HepG2 (cell line): ENCODE data around the gene ADAMTS4. TPM values are rescaled to one million over a fixed set of nuclear protein-coding genes. Genes with fewer than 3 reads are reported as not detected.

Experiments used
- CEBPB ChIP-seq: IDR thresholded peaks from 2 replicates; pipeline ENCODE4 v1.6.1; 2011; ENCODE audit warnings: low read depth, low read length, improper control_type of control experiment, borderline replicate concordance
- EZH2 ChIP-seq: conservative IDR thresholded peaks from 2 replicates; pipeline ENCODE4 v1.6.1; 2012; ENCODE audit warnings: mild to moderate bottlenecking, low read depth, low read length, moderate library complexity
- FOXC1 ChIP-seq: sonication (generic); formaldehyde crosslinking; IDR thresholded peaks from 2 replicates; pipeline ENCODE4 v1.8.0; 2022; ENCODE audit warnings: mild to moderate bottlenecking, missing genetic modification reagents, borderline replicate concordance
- GPN1 ChIP-seq: sonication (generic); formaldehyde crosslinking; IDR thresholded peaks from 2 replicates; pipeline ENCODE4 v1.5.1; 2020; ENCODE audit warnings: missing genetic modification reagents, borderline replicate concordance
- SMAD3 ChIP-seq: sonication (generic); formaldehyde crosslinking; IDR thresholded peaks from 2 replicates; pipeline ENCODE4 v1.4.0; 2020; ENCODE audit warnings: missing genetic modification reagents
- ZFAT ChIP-seq: sonication (generic); formaldehyde crosslinking; conservative IDR thresholded peaks from 2 replicates; pipeline ENCODE4 v1.8.1; 2023; ENCODE audit warnings: missing genetic modification reagents, inconsistent platforms
- ZKSCAN8 ChIP-seq: IDR thresholded peaks from 2 replicates; pipeline ENCODE4 v1.6.1; 2016; ENCODE audit warnings: borderline replicate concordance, missing genetic modification reagents, missing compliant biosample characterization
- ZNF121 ChIP-seq: sonication (generic); formaldehyde crosslinking; IDR thresholded peaks from 2 replicates; pipeline ENCODE4 v1.5.0; 2020; ENCODE audit warnings: mild to moderate bottlenecking, missing genetic modification reagents
- ZNF224 ChIP-seq: sonication (generic); formaldehyde crosslinking; IDR thresholded peaks from 2 replicates; pipeline ENCODE4 v1.5.0; 2020; ENCODE audit warnings: mild to moderate bottlenecking, missing genetic modification reagents
- ZNF572 ChIP-seq: sonication (generic); formaldehyde crosslinking; IDR thresholded peaks from 2 replicates; pipeline ENCODE4 v1.5.1; 2020; ENCODE audit warnings: mild to moderate bottlenecking, missing genetic modification reagents
- ZNF577 ChIP-seq: sonication (generic); formaldehyde crosslinking; IDR thresholded peaks from 2 replicates; pipeline ENCODE4 v1.4.0; 2020; ENCODE audit warnings: mild to moderate bottlenecking, low read depth, missing genetic modification reagents, borderline replicate concordance
- ZSCAN12 ChIP-seq: sonication (generic); formaldehyde crosslinking; IDR thresholded peaks from 2 replicates; pipeline ENCODE4 v1.9.0; 2021; ENCODE audit warnings: mild to moderate bottlenecking, missing genetic modification reagents
- polyA plus RNA-seq, 8 experiments: library from polyadenylated mRNA; depleted of rRNA in 3 of 8; stranded (reverse) in 7 of 8; unstranded in 1 of 8; fragments of >200 nt; fragmentation: Illumina TruSeq in 4 of 8; extraction: Trizol in 4 of 8; gene quantifications; 2 replicates each; pipeline versions ENCODE4 v1.2.1 to v1.2.3, GENCODE V29; 2011 to 2016; ENCODE audit warnings: low read depth in 4 of 8, missing spikeins in 1 of 8, mixed read lengths in 1 of 8; ENCODE audit not compliant: insufficient read depth in 1 of 8
- total RNA-seq, 5 experiments: library from RNA; depleted of rRNA; stranded (reverse); fragments of >200 nt; fragmentation: Illumina TruSeq; extraction: Trizol; gene quantifications; 2 replicates each; pipeline ENCODE4 v1.2.3, GENCODE V29; 2016; ENCODE audit warnings: low read depth in 1 of 5
- TF ChIP-seq, protein P1 (sequence below): sonication (generic); formaldehyde crosslinking; IDR thresholded peaks from 2 replicates; pipeline ENCODE4 v1.8.1; 2023; ENCODE audit warnings: mild to moderate bottlenecking, moderate library complexity, missing genetic modification reagents
- TF ChIP-seq, protein P2 (sequence below), 2 experiments: sonication (generic) in 1 of 2; formaldehyde crosslinking in 1 of 2; IDR thresholded peaks; 2 replicates each; pipeline versions ENCODE4 v1.5.1 to v1.6.1; 2011 to 2020; ENCODE audit warnings: borderline replicate concordance in 1 of 2, low read depth in 1 of 2, low read length in 1 of 2, mild to moderate bottlenecking in 1 of 2, missing genetic modification reagents in 1 of 2, moderate library complexity in 1 of 2
- TF ChIP-seq, protein P3 (sequence below): IDR thresholded peaks from 2 replicates; pipeline ENCODE4 v1.6.1; 2012; ENCODE audit warnings: low read length, improper control_type of control experiment
- TF ChIP-seq, protein P4 (sequence below): IDR thresholded peaks from 2 replicates; pipeline ENCODE4 v1.6.1; 2016; ENCODE audit warnings: missing compliant biosample characterization, missing genetic modification reagents, borderline replicate concordance

The ADAMTS4 gene
- total and polyA plus RNA-seq, 2 of the 13 experiments (the other 11 are each of a cell fraction or from before 2014, with no cell fraction given), result 0.51 to 1.7 TPM

DNA sequence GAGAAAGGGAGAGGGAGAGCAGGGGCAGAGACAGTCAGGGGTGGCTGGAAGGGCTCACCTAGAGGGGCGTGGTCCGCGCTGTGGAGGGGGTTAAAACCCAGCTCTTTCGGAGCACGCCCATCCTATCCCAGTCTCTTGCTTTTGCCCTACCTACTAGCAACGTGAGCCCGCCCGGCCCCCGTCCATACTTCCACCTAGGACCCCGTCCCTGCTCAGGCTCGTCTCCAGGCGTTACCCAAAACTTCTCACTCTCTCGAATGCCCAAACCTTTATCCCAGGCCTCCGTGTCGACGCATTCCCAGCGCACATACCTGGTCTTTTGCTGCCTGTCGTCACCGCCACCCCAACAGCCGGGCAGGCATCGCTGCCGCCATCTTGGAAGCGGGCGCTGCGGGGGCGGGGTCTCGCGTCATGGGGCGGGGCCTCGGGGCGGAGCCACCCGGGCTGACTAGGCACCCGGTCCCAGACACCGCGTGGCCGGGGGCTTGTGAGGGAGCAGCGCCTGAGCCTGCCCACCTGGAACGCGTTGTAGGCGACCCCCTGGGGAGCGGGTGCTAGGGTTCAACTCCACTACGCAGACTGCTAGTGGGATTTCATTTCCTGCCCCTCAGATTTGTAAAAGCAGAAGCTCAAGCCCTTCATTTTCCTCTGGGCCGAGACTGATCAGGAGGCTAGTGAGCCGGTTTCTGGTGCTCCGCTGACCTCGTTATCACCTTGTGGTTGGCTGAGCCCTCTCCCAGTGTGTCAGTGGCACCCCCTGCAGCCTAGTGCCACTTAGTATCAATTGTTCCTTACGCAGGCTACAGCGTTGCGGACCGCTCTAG lies 21.5 kb downstream of the ADAMTS4 start, which contains the start of gene B4GALT3 (continued):
- no peak for TF ChIP-seq EZH2
- TF ChIP-seq ZFAT (CRISPR knock-in tag), result no peak
- TF ChIP-seq, protein P1, sequence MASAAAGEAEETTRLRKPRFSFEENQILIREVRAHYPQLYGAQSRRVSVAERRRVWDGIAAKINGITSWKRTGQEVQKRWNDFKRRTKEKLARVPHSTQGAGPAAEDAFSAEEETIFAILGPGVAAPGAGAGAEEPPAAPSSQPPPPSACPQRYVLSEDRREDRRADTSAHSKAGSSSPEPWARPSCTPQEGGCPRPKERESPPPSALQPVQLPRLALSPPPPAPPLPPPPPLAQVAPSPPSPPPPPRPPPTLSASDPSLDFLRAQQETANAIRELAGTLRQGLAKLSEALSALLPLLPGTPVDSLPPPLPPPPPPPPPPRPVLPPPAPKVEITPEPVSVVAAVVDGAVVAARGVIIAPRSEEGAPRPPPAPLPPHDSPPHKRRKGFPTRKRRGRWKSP (CRISPR knock-in tag), result peak; percentile 84
- TF ChIP-seq CEBPB, result no peak
- TF ChIP-seq FOXC1 (CRISPR knock-in tag), result peak; percentile 34; the same call in 1 of the 2 replicates
- TF ChIP-seq ZNF224, result 0 out of 2 replicates have a peak, but pooled peaks have one; percentile 27
- peak; percentile 75 for TF ChIP-seq SMAD3 (CRISPR knock-in tag)
- no peak for TF ChIP-seq ZNF572
- TF ChIP-seq, protein P2, sequence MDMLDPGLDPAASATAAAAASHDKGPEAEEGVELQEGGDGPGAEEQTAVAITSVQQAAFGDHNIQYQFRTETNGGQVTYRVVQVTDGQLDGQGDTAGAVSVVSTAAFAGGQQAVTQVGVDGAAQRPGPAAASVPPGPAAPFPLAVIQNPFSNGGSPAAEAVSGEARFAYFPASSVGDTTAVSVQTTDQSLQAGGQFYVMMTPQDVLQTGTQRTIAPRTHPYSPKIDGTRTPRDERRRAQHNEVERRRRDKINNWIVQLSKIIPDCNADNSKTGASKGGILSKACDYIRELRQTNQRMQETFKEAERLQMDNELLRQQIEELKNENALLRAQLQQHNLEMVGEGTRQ (IDR thresholded peaks at IDR 0.05; ENCODE audit: low read depth, low read length), result no peak
- TF ChIP-seq, protein P2 (CRISPR knock-in tag; IDR thresholded peaks at IDR 0.05; ENCODE audit: borderline replicate concordance), result no peak
- no peak; the same call in 1 of the 2 replicates for TF ChIP-seq ZSCAN12 (CRISPR knock-in tag)
- TF ChIP-seq ZNF577 (CRISPR knock-in tag), result 0 out of 2 replicates have a peak, but pooled peaks have one; percentile 24
- TF ChIP-seq, protein P3, sequence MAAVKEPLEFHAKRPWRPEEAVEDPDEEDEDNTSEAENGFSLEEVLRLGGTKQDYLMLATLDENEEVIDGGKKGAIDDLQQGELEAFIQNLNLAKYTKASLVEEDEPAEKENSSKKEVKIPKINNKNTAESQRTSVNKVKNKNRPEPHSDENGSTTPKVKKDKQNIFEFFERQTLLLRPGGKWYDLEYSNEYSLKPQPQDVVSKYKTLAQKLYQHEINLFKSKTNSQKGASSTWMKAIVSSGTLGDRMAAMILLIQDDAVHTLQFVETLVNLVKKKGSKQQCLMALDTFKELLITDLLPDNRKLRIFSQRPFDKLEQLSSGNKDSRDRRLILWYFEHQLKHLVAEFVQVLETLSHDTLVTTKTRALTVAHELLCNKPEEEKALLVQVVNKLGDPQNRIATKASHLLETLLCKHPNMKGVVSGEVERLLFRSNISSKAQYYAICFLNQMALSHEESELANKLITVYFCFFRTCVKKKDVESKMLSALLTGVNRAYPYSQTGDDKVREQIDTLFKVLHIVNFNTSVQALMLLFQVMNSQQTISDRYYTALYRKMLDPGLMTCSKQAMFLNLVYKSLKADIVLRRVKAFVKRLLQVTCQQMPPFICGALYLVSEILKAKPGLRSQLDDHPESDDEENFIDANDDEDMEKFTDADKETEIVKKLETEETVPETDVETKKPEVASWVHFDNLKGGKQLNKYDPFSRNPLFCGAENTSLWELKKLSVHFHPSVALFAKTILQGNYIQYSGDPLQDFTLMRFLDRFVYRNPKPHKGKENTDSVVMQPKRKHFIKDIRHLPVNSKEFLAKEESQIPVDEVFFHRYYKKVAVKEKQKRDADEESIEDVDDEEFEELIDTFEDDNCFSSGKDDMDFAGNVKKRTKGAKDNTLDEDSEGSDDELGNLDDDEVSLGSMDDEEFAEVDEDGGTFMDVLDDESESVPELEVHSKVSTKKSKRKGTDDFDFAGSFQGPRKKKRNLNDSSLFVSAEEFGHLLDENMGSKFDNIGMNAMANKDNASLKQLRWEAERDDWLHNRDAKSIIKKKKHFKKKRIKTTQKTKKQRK, result no peak
- no peak for TF ChIP-seq ZKSCAN8 (CRISPR knock-in tag)
- TF ChIP-seq GPN1 (CRISPR knock-in tag), result no peak
- TF ChIP-seq, protein P4, sequence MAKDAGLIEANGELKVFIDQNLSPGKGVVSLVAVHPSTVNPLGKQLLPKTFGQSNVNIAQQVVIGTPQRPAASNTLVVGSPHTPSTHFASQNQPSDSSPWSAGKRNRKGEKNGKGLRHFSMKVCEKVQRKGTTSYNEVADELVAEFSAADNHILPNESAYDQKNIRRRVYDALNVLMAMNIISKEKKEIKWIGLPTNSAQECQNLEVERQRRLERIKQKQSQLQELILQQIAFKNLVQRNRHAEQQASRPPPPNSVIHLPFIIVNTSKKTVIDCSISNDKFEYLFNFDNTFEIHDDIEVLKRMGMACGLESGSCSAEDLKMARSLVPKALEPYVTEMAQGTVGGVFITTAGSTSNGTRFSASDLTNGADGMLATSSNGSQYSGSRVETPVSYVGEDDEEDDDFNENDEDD (CRISPR knock-in tag), result peak; percentile 53
- no peak for TF ChIP-seq ZNF121 (CRISPR knock-in tag)
